ENCODE measurements around the gene CMTR1. TPM values are rescaled to one million over a fixed set of nuclear protein-coding genes. Genes with fewer than 3 reads are reported as not detected.
"Not testable (repeated sequence)": the region's sequence is repeated elsewhere in the genome, so short reads cannot be mapped to it uniquely, and the experiment has no call there.

CMTR1 gene
- total RNA-seq, 4 donors from 2014 or later, result 24.5 to 34.1 (median 28.1) TPM

- WGBS, 2 donors, result 80 to 83% methylated on average over 9 of the region's 9 CpGs
- intact Hi-C loops (cut with DNase I; ENCODE audit: low total_unique reads), result loop anchor here (5.0 kb wide), 1 partner anchor 199 kb away; no protein-coding TSS in a partner anchor
- H3K4me3 ChIP-seq (ENCODE audit: low read depth, poor library complexity, severe bottlenecking), result no peak overlapping the region
- TF ChIP-seq CTCF (IDR thresholded peaks at IDR 0.05) (no peak), POLR2A (IDR thresholded peaks at IDR 0.05) (no peak)
- DNase-seq (ENCODE audit: low spot score in 2 of 2), result no peak
These were observed 60.6 kb downstream of the CMTR1 start for GRCh38 chr6:37493661-37493995.

GRCh38 chr6:37495244-37495934 is 62.4 kb downstream of the CMTR1 start:
- 89% methylated on average over 4 of the region's 4 CpGs for WGBS, 2 donors
- intact Hi-C loops (cut with DNase I; ENCODE audit: low total_unique reads), result no loop called here
- TF ChIP-seq CTCF (IDR thresholded peaks at IDR 0.05) (no peak), POLR2A (IDR thresholded peaks at IDR 0.05) (no peak)
- no peak overlapping the region for H3K4me3 ChIP-seq (ENCODE audit: low read depth, poor library complexity, severe bottlenecking)
- DNase-seq (ENCODE audit: low spot score in 2 of 2), result no peak

GRCh38 chr6:37496951-37497885 is 64.2 kb downstream of the CMTR1 start:
- intact Hi-C loops (cut with DNase I; ENCODE audit: low total_unique reads), result no loop called here
- DNase-seq (ENCODE audit: low spot score in 2 of 2), result no peak

GRCh38 chr6:37499433-37500293 is 66.6 kb downstream of the CMTR1 start, which contains the start of gene CCDC167:
TSS of gene CCDC167 (minus strand) at chr6:37499893. CDS start at chr6:37499863, 30 bp downstream.
- intact Hi-C loops (cut with DNase I; ENCODE audit: low total_unique reads), result no loop called here
- peak within 1 kb of the TSS; percentile 41 for H3K4me3 ChIP-seq (ENCODE audit: low read depth, poor library complexity, severe bottlenecking)
- WGBS, 2 donors, result 2% methylated on average over 38 of the region's 38 CpGs
- peak; percentile 91 to 99 for DNase-seq (ENCODE audit: low spot score in 2 of 2)
- no peak for TF ChIP-seq CTCF (IDR thresholded peaks at IDR 0.05)
- no peak for TF ChIP-seq POLR2A (IDR thresholded peaks at IDR 0.05)

More at GRCh38 chr6:37496951-37497885, 64.2 kb downstream of the CMTR1 start:
- H3K4me3 ChIP-seq (ENCODE audit: low read depth, poor library complexity, severe bottlenecking), result no peak overlapping the region
- TF ChIP-seq CTCF (IDR thresholded peaks at IDR 0.05) (no peak), POLR2A (IDR thresholded peaks at IDR 0.05) (no peak)
- 82 to 88% methylated on average over 13 of the region's 13 CpGs for WGBS, 2 donors

- 71 to 74% methylated on average over 4 of the region's 4 CpGs for WGBS, 2 donors
- intact Hi-C loops (cut with DNase I; ENCODE audit: low total_unique reads), result no loop called here
- H3K4me3 ChIP-seq (ENCODE audit: low read depth, poor library complexity, severe bottlenecking), result no peak overlapping the region
- TF ChIP-seq POLR2A (IDR thresholded peaks at IDR 0.05), result no peak
- no peak for TF ChIP-seq CTCF (IDR thresholded peaks at IDR 0.05)
- DNase-seq (ENCODE audit: low spot score in 2 of 2), result no peak
These were observed 67.2 kb downstream of the CMTR1 start for GRCh38 chr6:37500294-37500608.

- H3K4me3 ChIP-seq (ENCODE audit: low read depth, poor library complexity, severe bottlenecking); intact Hi-C loops (cut with DNase I; ENCODE audit: low total_unique reads); DNase-seq (ENCODE audit: low spot score in 2 of 2): not testable (repeated sequence)
- 94 to 99% methylated on average over 6 of the region's 6 CpGs for WGBS, 2 donors
These were observed 67.9 kb downstream of the CMTR1 start for GRCh38 chr6:37500904-37501303.
